MM.1S (cell line): ENCODE measurements around the gene BCAS3.

ENCODE experiments used
- DNase-seq: peaks from one replicate; pipeline ENCODE4 v3.0.0-alpha.2; 2015
- H2AFZ ChIP-seq: fragments of 300-600 bp; sonication (generic); 2 replicates; pipeline ENCODE4 v1.6.0; 2016; ENCODE audit warnings: antibody characterized with exemption, low read length
- H3F3A ChIP-seq: fragments of 300-600 bp; sonication (generic); 2 replicates; pipeline ENCODE4 v1.6.1; 2016; ENCODE audit warnings: mild to moderate bottlenecking, antibody characterized with exemption, low read length, moderate library complexity, mixed read lengths; ENCODE audit not compliant: insufficient read depth
- H3K27ac ChIP-seq: fragments of 300-600 bp; sonication (generic); 2 replicates; pipeline ENCODE4 v1.5.1; 2016; ENCODE audit warnings: mild to moderate bottlenecking, low read length
- H3K27me3 ChIP-seq: fragments of 300-600 bp; sonication (generic); replicated peaks from 2 replicates; pipeline ENCODE4 v1.6.0; 2016; ENCODE audit warnings: low read length; ENCODE audit not compliant: insufficient read depth
- H3K36me3 ChIP-seq: fragments of 300-600 bp; sonication (generic); replicated peaks from 2 replicates; pipeline ENCODE4 v1.6.1; 2016; ENCODE audit warnings: mild to moderate bottlenecking, low read length, mixed read lengths; ENCODE audit not compliant: insufficient read depth
- H3K4me1 ChIP-seq: fragments of 300-600 bp; sonication (generic); 2 replicates; pipeline ENCODE4 v1.6.1; 2016; ENCODE audit warnings: low read length, mixed read lengths
- H3K4me2 ChIP-seq: fragments of 300-600 bp; sonication (generic); 2 replicates; pipeline ENCODE4 v1.6.0; 2016; ENCODE audit warnings: low read depth, low read length
- H3K4me3 ChIP-seq: fragments of 300-600 bp; sonication (generic); 2 replicates; pipeline ENCODE4 v1.5.1; 2016; ENCODE audit warnings: low read length, mixed read lengths
- H3K79me2 ChIP-seq: fragments of 300-600 bp; sonication (generic); 2 replicates; pipeline ENCODE4 v1.6.1; 2016; ENCODE audit warnings: mixed run types, low read length, mixed read lengths
- H3K9ac ChIP-seq: fragments of 300-600 bp; sonication (generic); 2 replicates; pipeline ENCODE4 v1.6.1; 2016; ENCODE audit warnings: low read length, mixed read lengths
- H3K9me2 ChIP-seq: fragments of 300-600 bp; sonication (generic); replicated peaks from 2 replicates; pipeline ENCODE4 v1.6.1; 2016; ENCODE audit warnings: mild to moderate bottlenecking, low read length, mixed read lengths; ENCODE audit not compliant: insufficient read depth
- H3K9me3 ChIP-seq: fragments of 300-600 bp; sonication (generic); replicated peaks from 2 replicates; pipeline ENCODE4 v1.6.1; 2016; ENCODE audit warnings: mild to moderate bottlenecking, low read length, mixed read lengths; ENCODE audit not compliant: insufficient read depth
- H4K20me1 ChIP-seq: fragments of 300-600 bp; sonication (generic); 2 replicates; pipeline ENCODE4 v1.6.1; 2016; ENCODE audit warnings: mild to moderate bottlenecking, low read length, moderate library complexity, mixed read lengths; ENCODE audit not compliant: insufficient read depth
- CTCF ChIP-seq: fragments of 300-600 bp; sonication (generic); IDR thresholded peaks from 2 replicates; pipeline ENCODE4 v1.5.1; 2016; ENCODE audit warnings: antibody characterized with exemption, low read length, mixed read lengths
- EZH2 ChIP-seq: fragments of 300-600 bp; sonication (generic); optimal IDR thresholded peaks from 2 replicates; pipeline ENCODE3; 2017; ENCODE audit warnings: low read depth, mild to moderate bottlenecking, antibody characterized with exemption, low read length, mixed read lengths
- EZH2phosphoT487 ChIP-seq: fragments of 300-600 bp; sonication (generic); IDR thresholded peaks from 2 replicates; pipeline ENCODE4 v1.6.1; 2018; ENCODE audit warnings: antibody characterized with exemption, low read length

The BCAS3 gene

GRCh38 chr17:61372436-61372835 lies 694.8 kb downstream of the BCAS3 start:
- TF ChIP-seq EZH2phosphoT487 (no peak), CTCF (no peak), EZH2 (no peak)
- Histone ChIP-seq H3K27ac (no peak overlapping the region), H3K4me2 (no peak overlapping the region), H3K27me3 (no peaks in the 10 kb centered on the region), H3K9me2 (no peaks in the 10 kb centered on the region), H3K36me3 (no peaks in the 10 kb centered on the region), H3K9ac (no peak overlapping the region), H3K79me2 (no peaks in the 10 kb centered on the region), H3K4me1 (no peaks in the 10 kb centered on the region), H2AFZ (no peak overlapping the region), H4K20me1 (no peaks in the 10 kb centered on the region), H3K9me3 (no peaks in the 10 kb centered on the region), H3F3A (no peaks in the 10 kb centered on the region), H3K4me3 (no peak overlapping the region)
- DNase-seq: no peak

- Histone ChIP-seq H3K27me3 (no peaks in the 10 kb centered on the region), H4K20me1 (no peaks in the 10 kb centered on the region), H3K9ac (no peak overlapping the region), H3F3A (no peaks in the 10 kb centered on the region), H3K9me3 (no peaks in the 10 kb centered on the region), H3K4me2 (no peak overlapping the region), H3K4me1 (no peaks in the 10 kb centered on the region), H3K4me3 (no peak overlapping the region), H3K27ac (no peak overlapping the region), H3K79me2 (no peaks in the 10 kb centered on the region), H3K9me2 (no peaks in the 10 kb centered on the region), H2AFZ (no peak overlapping the region), H3K36me3 (no peaks in the 10 kb centered on the region)
- DNase-seq: no peak
- TF ChIP-seq CTCF: no peak
- TF ChIP-seq EZH2phosphoT487: no peak
- no peak for TF ChIP-seq EZH2
Measured at GRCh38 chr17:61376931-61377838, 699.5 kb downstream of the BCAS3 start.

GRCh38 chr17:61378658-61379456 lies 701.2 kb downstream of the BCAS3 start:
- H3F3A ChIP-seq: no peaks in the 10 kb centered on the region
- no peaks in the 10 kb centered on the region for H4K20me1 ChIP-seq
- no peaks in the 10 kb centered on the region for H3K9me3 ChIP-seq
- TF ChIP-seq CTCF (no peak), EZH2 (no peak), EZH2phosphoT487 (no peak)
- no peak overlapping the region for H3K9ac ChIP-seq
- no peaks in the 10 kb centered on the region for H3K36me3 ChIP-seq
- DNase-seq: no peak
- H3K4me1 ChIP-seq: no peaks in the 10 kb centered on the region
- H3K27me3 ChIP-seq: no peaks in the 10 kb centered on the region
- no peak overlapping the region for H3K27ac ChIP-seq
- no peak overlapping the region for H3K4me2 ChIP-seq
- H3K9me2 ChIP-seq: no peaks in the 10 kb centered on the region
- H2AFZ ChIP-seq: no peak overlapping the region
- H3K4me3 ChIP-seq: no peak overlapping the region
- no peaks in the 10 kb centered on the region for H3K79me2 ChIP-seq
